Panc1 (cell line): Measurements from ENCODE around the gene SLC27A5. TPM values are rescaled to one million over a fixed set of nuclear protein-coding genes. Genes with fewer than 3 reads are reported as not detected.

Experiments used
- ATAC-seq: fragments of 200-7000 bp; cut with Tn5 transposase; 2 replicates; pipeline ENCODE4 v1.9.1; 2020; ENCODE audit warnings: mild to moderate bottlenecking, moderate library complexity
- BruUV-seq: library from RNA; stranded (reverse); fragments of 400-500 nt; replicated peaks from 2 replicates; lab custom pipeline; 2021; lab: Mats Ljungman, UMichigan
- CTCF ChIA-PET: fragments of 300-600 bp; sonication (Branson Sonifier 250); formaldehyde crosslinking; loops from one replicate; lab custom pipeline; 2022; ENCODE audit warnings: antibody characterized with exemption; lab: Charles Lee
- POLR2A ChIA-PET: fragments of 300-600 bp; sonication (Branson Sonifier 250); formaldehyde crosslinking; loops from one replicate; lab custom pipeline; 2022; ENCODE audit warnings: antibody characterized with exemption; lab: Charles Lee
- DNase-seq: peaks from one replicate; pipeline ENCODE4 v3.0.0-alpha.2; 2010; ENCODE audit warnings: low read depth, low spot score
- H3K27ac ChIP-seq: 2 replicates; pipeline ENCODE4 v1.5.1; 2011; ENCODE audit warnings: mild to moderate bottlenecking, low read length, inconsistent platforms
- H3K27me3 ChIP-seq: fragments of 200-500 bp; sonication (Bioruptor generic); 2 replicates; pipeline ENCODE4 v1.6.0; 2014; ENCODE audit warnings: low read length, inconsistent platforms; ENCODE audit not compliant: control insufficient read depth, insufficient read depth
- H3K36me3 ChIP-seq: fragments of 200-500 bp; sonication (Bioruptor generic); 2 replicates; pipeline ENCODE4 v1.5.1; 2014; ENCODE audit warnings: inconsistent platforms, mild to moderate bottlenecking, low read length, moderate library complexity; ENCODE audit not compliant: control insufficient read depth, insufficient read depth
- H3K4me1 ChIP-seq: 2 replicates; pipeline ENCODE4 v1.5.1; 2011; ENCODE audit warnings: inconsistent platforms, mild to moderate bottlenecking, low read length, moderate library complexity; ENCODE audit not compliant: control insufficient read depth, insufficient read depth
- H3K4me3 ChIP-seq, 2 experiments: 2 replicates each; pipeline ENCODE4 v1.5.1; 2011 to 2012; ENCODE audit warnings: low read depth in 2 of 2, low read length in 2 of 2, mild to moderate bottlenecking in 2 of 2, inconsistent platforms in 1 of 2, moderate library complexity in 1 of 2
- H3K9me3 ChIP-seq: fragments of 200-500 bp; sonication (Bioruptor generic); 2 replicates; pipeline ENCODE4 v1.5.1; 2014; ENCODE audit warnings: low read depth, mild to moderate bottlenecking, inconsistent platforms, low read length, moderate library complexity; ENCODE audit not compliant: control insufficient read depth, insufficient read depth
- CTCF ChIP-seq: fragments of 450-650 bp; IDR thresholded peaks from 2 replicates; pipeline ENCODE4 v1.5.1; 2017; ENCODE audit warnings: mild to moderate bottlenecking
- POLR2AphosphoS5 ChIP-seq: IDR thresholded peaks from 2 replicates; pipeline ENCODE4 v1.6.1; 2012; ENCODE audit warnings: mild to moderate bottlenecking, low read depth, low read length, moderate library complexity
- REST ChIP-seq, 2 experiments: IDR thresholded peaks; 2 replicates each; pipeline ENCODE4 v1.6.1; 2011 to 2012; ENCODE audit warnings: low read depth in 2 of 2, control low read depth in 1 of 2, low read length in 1 of 2, mild to moderate bottlenecking in 1 of 2, moderate library complexity in 1 of 2; ENCODE audit not compliant: insufficient read depth in 1 of 2
- SIN3A ChIP-seq: IDR thresholded peaks from 2 replicates; pipeline ENCODE4 v1.6.1; 2012; ENCODE audit warnings: low read depth, mild to moderate bottlenecking, low read length, moderate library complexity, borderline replicate concordance; ENCODE audit not compliant: insufficient read depth
- TCF7L2 ChIP-seq: IDR thresholded peaks from 2 replicates; pipeline ENCODE4 v1.6.1; 2011; ENCODE audit warnings: mild to moderate bottlenecking, low read depth, low read length, inconsistent platforms
- in situ Hi-C: cut with HindIII; loops from 2 replicates; pipeline ENCODE4 v1.10.0; 2016; ENCODE audit warnings: low sequenced_read_pairs, low pct_unique_long_range_greater_than_20kb
- intact Hi-C: fragments of 100-400 bp; cut with micrococcal nuclease; formaldehyde crosslinking; loops from one replicate; pipeline ENCODE4 v1.10.0; 2022; ENCODE audit not compliant: unreplicated experiment
- total RNA-seq: library from RNA; stranded (reverse); gene quantifications from one replicate; pipeline ENCODE4 v1.2.1, GENCODE V29; 2021; ENCODE audit not compliant: unreplicated experiment

Gene SLC27A5
- total RNA-seq, 1 experiment from 2014 or later, result 10.7 TPM

- intact Hi-C loops (no loop called here), in situ Hi-C loops (no loop called here)
- ATAC-seq, result no peak
Observed at GRCh38 chr19:58500242-58500641, 11.6 kb downstream of the SLC27A5 start.

More at GRCh38 chr19:58500242-58500641, 11.6 kb downstream of the SLC27A5 start:
- H3K36me3 ChIP-seq, result peaks cover 3% of the 10 kb centered on the region; the same call in 1 of the 2 replicates
- peaks cover 6% of the 10 kb centered on the region; the same call in 1 of the 2 replicates for H3K4me1 ChIP-seq
- H3K4me3 ChIP-seq, result peak overlapping the region; percentile 65 to 83
- no peak for TF ChIP-seq POLR2AphosphoS5
- no peak for TF ChIP-seq CTCF
- TF ChIP-seq REST (IDR thresholded peaks at IDR 0.05; ENCODE audit: insufficient read depth in 1 of 2, low read depth in 2 of 2, low read length in 1 of 2), result no peak
- no peak for TF ChIP-seq TCF7L2
- TF ChIP-seq SIN3A, result no peak
- H3K27ac ChIP-seq, result peak overlapping the region; percentile 98
- no peaks in the 10 kb centered on the region for H3K9me3 ChIP-seq
- DNase-seq, result no peak
- no TSS peak for BruUV-seq
- ChIA-PET CTCF (no interaction called here), POLR2A (no interaction called here)
- no peaks in the 10 kb centered on the region for H3K27me3 ChIP-seq
